ENCODE measurements around the gene ZMIZ1.

The ZMIZ1 gene

GRCh38 chr10:79181227-79181626, 112.5 kb downstream of the ZMIZ1 start:
- Histone ChIP-seq H3K36me3 (ENCODE audit: insufficient read depth, low read length) (peaks cover 58% of the 10 kb centered on the region; the same call in 1 of the 2 replicates), H3K4me3 (ENCODE audit: low read length, poor library complexity, severe bottlenecking) (no peak overlapping the region), H3K4me1 (ENCODE audit: insufficient read depth, low read length, poor library complexity, severe bottlenecking) (peaks cover 62% of the 10 kb centered on the region), H3K27me3 (ENCODE audit: insufficient read depth, low read length, poor library complexity, severe bottlenecking) (no peaks in the 10 kb centered on the region), H3K9me2 (replicated peaks; ENCODE audit: low read depth, low read length) (no peaks in the 10 kb centered on the region), H4K20me1 (ENCODE audit: insufficient read depth, low read length, poor library complexity, severe bottlenecking) (peaks cover 26% of the 10 kb centered on the region), H3K9ac (ENCODE audit: low read depth, low read length, poor library complexity, severe bottlenecking) (peak overlapping the region; percentile 27), H3K79me2 (ENCODE audit: insufficient read depth, low read length) (peaks cover 90% of the 10 kb centered on the region), H2AFZ (ENCODE audit: low read length) (no peak overlapping the region), H3F3A (ENCODE audit: low read depth) (no peaks in the 10 kb centered on the region), H3K9me3 (ENCODE audit: insufficient read depth, low read depth, low read length) (no peaks in the 10 kb centered on the region), H3K4me2 (ENCODE audit: low read depth, low read length, poor library complexity, severe bottlenecking) (no peak overlapping the region)
- TF ChIP-seq, protein P1, sequence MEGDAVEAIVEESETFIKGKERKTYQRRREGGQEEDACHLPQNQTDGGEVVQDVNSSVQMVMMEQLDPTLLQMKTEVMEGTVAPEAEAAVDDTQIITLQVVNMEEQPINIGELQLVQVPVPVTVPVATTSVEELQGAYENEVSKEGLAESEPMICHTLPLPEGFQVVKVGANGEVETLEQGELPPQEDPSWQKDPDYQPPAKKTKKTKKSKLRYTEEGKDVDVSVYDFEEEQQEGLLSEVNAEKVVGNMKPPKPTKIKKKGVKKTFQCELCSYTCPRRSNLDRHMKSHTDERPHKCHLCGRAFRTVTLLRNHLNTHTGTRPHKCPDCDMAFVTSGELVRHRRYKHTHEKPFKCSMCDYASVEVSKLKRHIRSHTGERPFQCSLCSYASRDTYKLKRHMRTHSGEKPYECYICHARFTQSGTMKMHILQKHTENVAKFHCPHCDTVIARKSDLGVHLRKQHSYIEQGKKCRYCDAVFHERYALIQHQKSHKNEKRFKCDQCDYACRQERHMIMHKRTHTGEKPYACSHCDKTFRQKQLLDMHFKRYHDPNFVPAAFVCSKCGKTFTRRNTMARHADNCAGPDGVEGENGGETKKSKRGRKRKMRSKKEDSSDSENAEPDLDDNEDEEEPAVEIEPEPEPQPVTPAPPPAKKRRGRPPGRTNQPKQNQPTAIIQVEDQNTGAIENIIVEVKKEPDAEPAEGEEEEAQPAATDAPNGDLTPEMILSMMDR (conservative IDR thresholded peaks at IDR 0.05; ENCODE audit: low read length) = no peak
- TF ChIP-seq EZH2phosphoT487 (IDR thresholded peaks at IDR 0.05; ENCODE audit: borderline replicate concordance) = no peak

- Histone ChIP-seq H3K4me1 (ENCODE audit: insufficient read depth, low read length, poor library complexity, severe bottlenecking) (peaks cover 55% of the 10 kb centered on the region), H4K20me1 (ENCODE audit: insufficient read depth, low read length, poor library complexity, severe bottlenecking) (peaks cover 26% of the 10 kb centered on the region), H3K9ac (ENCODE audit: low read depth, low read length, poor library complexity, severe bottlenecking) (no peak overlapping the region)
These were observed 113.1 kb downstream of the ZMIZ1 start for GRCh38 chr10:79181698-79182521.

GRCh38 chr10:79182781-79183467, 114.2 kb downstream of the ZMIZ1 start:
- no peak overlapping the region for H3K4me2 ChIP-seq (ENCODE audit: low read depth, low read length, poor library complexity, severe bottlenecking)
- H3K36me3 ChIP-seq (ENCODE audit: insufficient read depth, low read length) = peaks cover 67% of the 10 kb centered on the region; the same call in 1 of the 2 replicates
- no peaks in the 10 kb centered on the region for H3K27me3 ChIP-seq (ENCODE audit: insufficient read depth, low read length, poor library complexity, severe bottlenecking)
- no peak overlapping the region for H2AFZ ChIP-seq (ENCODE audit: low read length)
- H3K9ac ChIP-seq (ENCODE audit: low read depth, low read length, poor library complexity, severe bottlenecking) = no peak overlapping the region
- peaks cover 88% of the 10 kb centered on the region; the same call in 1 of the 2 replicates for H3K79me2 ChIP-seq (ENCODE audit: insufficient read depth, low read length)
- H3K4me1 ChIP-seq (ENCODE audit: insufficient read depth, low read length, poor library complexity, severe bottlenecking) = peaks cover 45% of the 10 kb centered on the region
- no peak overlapping the region for H3K4me3 ChIP-seq (ENCODE audit: low read length, poor library complexity, severe bottlenecking)
- TF ChIP-seq, protein P1 (conservative IDR thresholded peaks at IDR 0.05; ENCODE audit: low read length) = no peak
- TF ChIP-seq EZH2phosphoT487 (IDR thresholded peaks at IDR 0.05; ENCODE audit: borderline replicate concordance) = no peak
- no peaks in the 10 kb centered on the region for H3K9me3 ChIP-seq (ENCODE audit: insufficient read depth, low read depth, low read length)
- H3F3A ChIP-seq (ENCODE audit: low read depth) = no peaks in the 10 kb centered on the region
- no peaks in the 10 kb centered on the region for H3K9me2 ChIP-seq (replicated peaks; ENCODE audit: low read depth, low read length)
- H4K20me1 ChIP-seq (ENCODE audit: insufficient read depth, low read length, poor library complexity, severe bottlenecking) = peaks cover 22% of the 10 kb centered on the region

More at GRCh38 chr10:79181698-79182521, 113.1 kb downstream of the ZMIZ1 start:
- Histone ChIP-seq H3K9me3 (ENCODE audit: insufficient read depth, low read depth, low read length) (no peaks in the 10 kb centered on the region), H3K27me3 (ENCODE audit: insufficient read depth, low read length, poor library complexity, severe bottlenecking) (no peaks in the 10 kb centered on the region), H2AFZ (ENCODE audit: low read length) (no peak overlapping the region), H3K4me2 (ENCODE audit: low read depth, low read length, poor library complexity, severe bottlenecking) (no peak overlapping the region), H3K4me3 (ENCODE audit: low read length, poor library complexity, severe bottlenecking) (no peak overlapping the region), H3K36me3 (ENCODE audit: insufficient read depth, low read length) (peaks cover 59% of the 10 kb centered on the region; the same call in 1 of the 2 replicates), H3F3A (ENCODE audit: low read depth) (no peaks in the 10 kb centered on the region), H3K9me2 (replicated peaks; ENCODE audit: low read depth, low read length) (no peaks in the 10 kb centered on the region), H3K79me2 (ENCODE audit: insufficient read depth, low read length) (peaks cover 88% of the 10 kb centered on the region)
- no peak for TF ChIP-seq EZH2phosphoT487 (IDR thresholded peaks at IDR 0.05; ENCODE audit: borderline replicate concordance)
- TF ChIP-seq, protein P1 (conservative IDR thresholded peaks at IDR 0.05; ENCODE audit: low read length) = no peak

All from Loucy (cell line).